ENCODE data around the gene BTBD1. TPM values are rescaled to one million over a fixed set of nuclear protein-coding genes. Genes with fewer than 3 reads are reported as not detected.
"Not testable (repeated sequence)": the region's sequence is repeated elsewhere in the genome, so short reads cannot be mapped to it uniquely, and the experiment has no call there.

The BTBD1 gene
- total RNA-seq, 4 donors from 2014 or later: 37.3 to 60.8 (median 55.9) TPM

DNA sequence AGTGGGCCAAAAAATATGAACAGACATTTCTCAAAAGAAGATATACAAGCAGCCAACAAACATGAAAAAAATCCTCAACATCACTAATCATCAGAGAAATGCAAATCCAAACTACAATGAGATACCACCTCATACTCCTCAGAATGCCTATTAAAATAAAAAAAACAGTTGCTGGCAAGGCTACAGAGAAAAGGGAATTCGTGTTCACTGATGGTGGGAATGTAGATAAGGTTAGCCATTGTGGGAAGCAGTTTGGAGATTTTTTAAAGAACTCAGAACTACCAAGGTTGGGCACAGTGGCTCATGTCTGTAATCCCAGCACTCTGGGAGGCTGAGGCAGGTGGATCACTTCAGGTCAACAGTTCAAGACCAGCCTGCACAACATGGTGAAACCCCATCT, 27.8 kb downstream of the BTBD1 start:
- Histone ChIP-seq H3K27ac (no peak overlapping the region), H3K27me3 (no peaks in the 10 kb centered on the region), H3K36me3 (peaks cover 0 to 71% (median 4%) of the 10 kb centered on the region in 3 donors), H3K4me3 (no peak overlapping the region), H3K4me1 (no peaks in the 10 kb centered on the region), H3K9me3 (no peaks in the 10 kb centered on the region)
- TF ChIP-seq, protein P1, sequence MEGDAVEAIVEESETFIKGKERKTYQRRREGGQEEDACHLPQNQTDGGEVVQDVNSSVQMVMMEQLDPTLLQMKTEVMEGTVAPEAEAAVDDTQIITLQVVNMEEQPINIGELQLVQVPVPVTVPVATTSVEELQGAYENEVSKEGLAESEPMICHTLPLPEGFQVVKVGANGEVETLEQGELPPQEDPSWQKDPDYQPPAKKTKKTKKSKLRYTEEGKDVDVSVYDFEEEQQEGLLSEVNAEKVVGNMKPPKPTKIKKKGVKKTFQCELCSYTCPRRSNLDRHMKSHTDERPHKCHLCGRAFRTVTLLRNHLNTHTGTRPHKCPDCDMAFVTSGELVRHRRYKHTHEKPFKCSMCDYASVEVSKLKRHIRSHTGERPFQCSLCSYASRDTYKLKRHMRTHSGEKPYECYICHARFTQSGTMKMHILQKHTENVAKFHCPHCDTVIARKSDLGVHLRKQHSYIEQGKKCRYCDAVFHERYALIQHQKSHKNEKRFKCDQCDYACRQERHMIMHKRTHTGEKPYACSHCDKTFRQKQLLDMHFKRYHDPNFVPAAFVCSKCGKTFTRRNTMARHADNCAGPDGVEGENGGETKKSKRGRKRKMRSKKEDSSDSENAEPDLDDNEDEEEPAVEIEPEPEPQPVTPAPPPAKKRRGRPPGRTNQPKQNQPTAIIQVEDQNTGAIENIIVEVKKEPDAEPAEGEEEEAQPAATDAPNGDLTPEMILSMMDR (IDR thresholded peaks at IDR 0.05): no peak
- no peak for TF ChIP-seq POLR2A (IDR thresholded peaks at IDR 0.05)
- no peak for DNase-seq
- 60 to 61% methylated on average over 1 of the region's 1 CpG for WGBS, 2 donors
- intact Hi-C loops (cut with DNase I): no loop called here

DNA sequence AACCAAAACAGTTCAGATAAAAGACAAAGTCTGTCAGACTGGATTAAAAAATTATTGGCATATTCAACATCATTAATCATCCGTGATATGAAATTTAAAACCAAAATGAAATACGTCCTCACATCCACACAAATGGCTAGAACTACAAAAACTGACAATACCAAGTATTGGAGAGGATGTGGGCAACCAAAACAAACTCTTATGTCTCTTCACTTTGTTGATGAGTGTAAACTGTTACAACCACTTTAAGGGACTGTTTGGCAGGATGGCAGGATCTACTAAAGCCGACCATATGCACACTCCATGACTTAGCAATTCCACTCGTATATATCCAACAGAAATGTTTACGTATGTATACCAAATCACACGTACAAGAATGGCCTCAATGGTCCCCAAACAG, 30.8 kb downstream of the BTBD1 start:
- Histone ChIP-seq H3K4me1 (no peaks in the 10 kb centered on the region), H3K4me3 (no peak overlapping the region), H3K36me3 (peaks cover 0 to 73% (median 4%) of the 10 kb centered on the region in 3 donors), H3K27me3 (no peaks in the 10 kb centered on the region), H3K27ac (no peak overlapping the region), H3K9me3 (no peaks in the 10 kb centered on the region)
- TF ChIP-seq, protein P1 (IDR thresholded peaks at IDR 0.05): no peak
- no peak for TF ChIP-seq POLR2A (IDR thresholded peaks at IDR 0.05)
- intact Hi-C loops (cut with DNase I): no loop called here
- 93 to 94% methylated on average over 6 of the region's 6 CpGs for WGBS, 2 donors
- DNase-seq: no peak

DNA sequence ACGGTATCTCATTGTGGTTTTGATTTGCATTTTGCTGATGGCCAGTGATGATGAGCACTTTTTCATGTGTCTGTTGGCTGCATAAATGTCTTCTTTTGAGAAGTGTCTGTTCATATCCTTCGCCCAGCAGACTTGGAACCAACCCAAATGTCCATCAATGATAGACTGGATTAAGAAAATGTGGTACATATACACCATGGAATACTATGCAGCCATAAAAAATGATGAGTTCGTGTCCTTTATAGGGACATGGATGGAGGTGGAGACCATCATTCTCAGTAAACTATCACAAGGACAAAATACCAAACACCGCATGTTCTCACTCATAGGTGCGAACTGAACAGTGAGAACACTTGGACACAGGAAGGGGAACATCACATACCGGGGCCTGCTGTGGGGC, 35.8 kb downstream of the BTBD1 start:
- peaks cover 0 to 77% (median 6%) of the 10 kb centered on the region in 3 donors for H3K36me3 ChIP-seq
- H3K27me3 ChIP-seq; H3K4me3 ChIP-seq; DNase-seq; H3K27ac ChIP-seq; H3K9me3 ChIP-seq; intact Hi-C loops (cut with DNase I); H3K4me1 ChIP-seq: not testable (repeated sequence)
- 98 to 99% methylated on average over 5 to 6 of the region's 6 CpGs for WGBS, 2 donors

DNA sequence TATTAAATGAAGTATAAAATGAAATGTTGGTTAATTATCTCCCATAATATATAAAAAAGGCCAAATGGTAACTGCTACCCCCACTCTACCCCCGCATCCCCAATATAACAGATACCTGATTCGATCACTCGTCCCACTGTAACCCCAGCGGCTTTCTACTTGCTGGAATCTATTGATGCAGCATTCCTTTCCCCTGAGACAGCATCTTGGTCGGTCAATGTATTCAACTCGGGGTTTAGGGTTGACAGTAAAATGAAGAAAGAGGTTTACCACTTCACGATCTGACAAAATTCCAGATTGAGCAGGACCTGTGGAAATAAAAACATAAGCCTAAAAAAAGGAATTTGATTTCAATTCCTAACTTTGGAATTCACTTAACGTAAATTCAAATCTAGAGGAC, 37.0 kb downstream of the BTBD1 start:
- intact Hi-C loops (cut with DNase I): no loop called here
- TF ChIP-seq, protein P1 (IDR thresholded peaks at IDR 0.05): no peak
- no peak for TF ChIP-seq POLR2A (IDR thresholded peaks at IDR 0.05)
- Histone ChIP-seq H3K4me1 (no peaks in the 10 kb centered on the region), H3K4me3 (no peak overlapping the region), H3K9me3 (no peaks in the 10 kb centered on the region), H3K27ac (no peak overlapping the region), H3K36me3 (peaks cover 0 to 83% (median 6%) of the 10 kb centered on the region in 3 donors), H3K27me3 (no peaks in the 10 kb centered on the region)
- DNase-seq: no peak
- WGBS, 2 donors: 85 to 88% methylated on average over 8 of the region's 8 CpGs

DNA sequence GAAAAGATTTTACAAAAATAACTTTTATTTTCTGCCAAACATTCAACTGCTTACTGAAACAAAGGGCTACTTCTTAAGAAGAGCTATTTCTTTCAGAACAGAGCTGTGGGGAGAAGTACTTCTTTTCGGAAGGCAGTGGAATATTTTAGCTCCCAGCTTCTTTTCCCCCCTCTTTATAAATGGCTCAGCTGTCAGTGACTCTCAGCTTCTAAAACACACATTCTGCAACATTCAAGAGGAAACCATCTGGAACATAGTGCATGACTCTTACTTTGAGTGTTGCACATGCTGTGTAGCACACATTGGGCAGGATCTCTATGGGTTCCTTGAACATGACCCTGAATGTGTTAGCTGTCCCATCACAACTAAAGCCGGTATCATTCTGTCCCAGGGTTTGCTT, 48.6 kb downstream of the BTBD1 start:
- 91 to 97% methylated on average over 2 of the region's 2 CpGs for WGBS, 2 donors

More for the DNA sequence above, 48.6 kb downstream of the BTBD1 start:
- no peak overlapping the region for H3K27ac ChIP-seq
- TF ChIP-seq, protein P1 (IDR thresholded peaks at IDR 0.05): no peak
- TF ChIP-seq POLR2A (IDR thresholded peaks at IDR 0.05): no peak
- H3K9me3 ChIP-seq: no peaks in the 10 kb centered on the region
- peaks cover 0 to 1% (median 0%) of the 10 kb centered on the region in 3 donors for H3K4me1 ChIP-seq
- no peaks in the 10 kb centered on the region for H3K27me3 ChIP-seq
- peaks cover 0 to 70% (median 29%) of the 10 kb centered on the region in 3 donors for H3K36me3 ChIP-seq
- H3K4me3 ChIP-seq: no peak overlapping the region
- intact Hi-C loops (cut with DNase I): no loop called here
- DNase-seq: no peak
